ENCODE data around the gene MYH9.

DNA sequence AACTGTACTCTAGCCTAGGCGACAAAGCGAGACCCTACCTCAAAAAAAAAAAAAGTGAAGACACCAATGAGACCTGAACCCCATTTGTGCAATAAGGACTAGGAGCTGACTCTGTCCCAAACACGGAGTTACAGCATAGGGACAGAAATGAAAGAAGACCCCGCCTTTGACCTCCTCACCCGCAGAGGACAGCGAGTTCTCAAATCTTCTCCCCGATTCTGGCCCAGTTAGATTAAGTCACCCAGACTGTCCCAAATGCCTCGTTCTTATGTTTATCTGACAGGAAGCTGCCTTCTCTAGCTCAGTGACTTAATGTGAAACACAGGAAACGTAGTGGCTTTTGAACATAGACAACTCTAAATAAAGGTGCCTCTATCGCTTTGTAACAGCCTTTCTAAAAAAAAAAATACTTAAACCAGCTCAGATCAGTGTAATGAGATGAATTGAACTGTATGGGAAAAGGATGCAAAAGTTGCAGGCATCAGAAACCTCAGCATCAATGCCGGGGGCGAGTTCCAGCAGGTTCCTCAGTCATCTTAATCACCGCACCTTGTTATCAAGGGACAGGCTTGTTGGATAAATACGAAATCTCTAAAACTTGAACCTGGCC is 10.6 kb downstream of the MYH9 start:
- TF ChIP-seq CTCF (IDR thresholded peaks at IDR 0.05) (no peak), POLR2A (IDR thresholded peaks at IDR 0.05) (no peak)
